ENCODE measurements around the gene FXYD1.
A peak's percentile ranks its signal among the peaks of the same experiment; 100 is the strongest.
"Not testable (repeated sequence)": the region's sequence is repeated elsewhere in the genome, so short reads cannot be mapped to it uniquely, and the experiment has no call there.

FXYD1 gene

DNA sequence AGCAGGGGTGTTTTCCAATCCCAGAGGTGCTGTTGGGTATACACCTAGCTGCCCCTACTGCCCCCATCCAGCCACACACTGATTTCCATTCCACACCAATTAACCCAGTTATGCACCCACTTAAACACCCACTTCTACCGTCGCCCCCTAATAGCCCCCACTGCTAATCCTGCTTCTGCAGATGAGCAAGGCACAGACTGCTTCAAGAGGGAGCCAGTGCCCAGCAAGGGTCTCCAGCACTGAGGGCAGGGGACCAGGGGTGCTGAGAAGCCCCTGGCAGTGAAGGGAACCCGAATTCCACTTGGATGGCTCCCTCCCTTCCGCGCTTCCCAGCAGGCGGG is 5.6 kb downstream of the FXYD1 start:
- peaks cover 22% of the 10 kb centered on the region for H3K4me1 ChIP-seq (ENCODE audit: control insufficient read depth, insufficient read depth, low read length)
- no peak overlapping the region for H3K4me3 ChIP-seq (ENCODE audit: low read length in 2 of 2)
- H3K9me3 ChIP-seq (ENCODE audit: control insufficient read depth in 2 of 2, low read length in 2 of 2) = no peaks in the 10 kb centered on the region
- H3K27ac ChIP-seq (ENCODE audit: low read length) = no peak overlapping the region
- peaks cover 37 to 48% of the 10 kb centered on the region in 2 donors for H3K27me3 ChIP-seq (ENCODE audit: control insufficient read depth in 1 of 2, insufficient read depth in 2 of 2, low read length in 2 of 2)
- no peak overlapping the region for H3K9ac ChIP-seq (ENCODE audit: low read length in 2 of 2)
- H3K36me3 ChIP-seq (ENCODE audit: control insufficient read depth in 2 of 2, insufficient read depth in 2 of 2, low read length in 2 of 2) = no peaks in the 10 kb centered on the region

DNA sequence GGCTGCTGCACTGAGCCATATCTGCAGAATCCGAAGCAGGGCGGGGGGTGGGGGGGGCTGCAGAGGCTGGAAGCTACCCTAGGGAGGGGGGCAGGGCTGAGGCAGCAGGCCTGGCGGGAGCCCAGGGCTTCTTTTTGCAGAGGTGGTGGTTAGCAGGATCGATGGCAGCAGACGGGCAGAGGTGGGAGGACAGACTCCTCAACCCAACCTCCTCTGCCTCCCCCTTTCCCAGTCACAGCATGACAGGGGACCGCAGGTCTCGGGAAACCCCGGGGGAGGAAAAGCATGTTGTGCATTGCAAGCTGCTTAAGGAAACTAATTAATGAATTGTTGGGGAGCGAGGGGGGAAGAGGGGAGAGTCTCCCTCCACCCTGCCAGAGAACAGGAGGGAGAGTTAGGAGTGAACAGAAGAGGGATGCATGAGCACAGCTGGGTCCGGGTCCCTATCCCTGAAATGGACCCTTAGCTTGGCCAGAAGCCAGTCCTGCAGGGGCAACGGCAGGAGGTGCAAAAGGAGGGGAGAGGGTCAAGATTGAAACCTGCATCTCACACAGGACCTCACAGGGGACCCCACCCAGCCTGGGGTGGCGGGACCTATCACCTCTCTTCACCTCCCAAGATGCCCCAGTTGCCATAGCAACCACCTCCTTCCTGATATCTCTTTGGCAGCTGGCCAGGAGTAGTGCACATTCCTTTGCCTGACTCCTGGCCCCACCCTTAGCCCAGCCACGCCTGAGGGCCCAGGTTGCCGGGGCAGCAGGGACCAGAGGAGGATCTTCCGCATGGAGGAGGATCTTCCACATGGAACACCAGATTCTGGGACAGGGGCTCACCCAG is 6.2 kb downstream of the FXYD1 start:
- Histone ChIP-seq H3K4me3 (ENCODE audit: low read length in 2 of 2) (no peak overlapping the region), H3K36me3 (ENCODE audit: control insufficient read depth in 2 of 2, insufficient read depth in 2 of 2, low read length in 2 of 2) (no peaks in the 10 kb centered on the region), H3K27ac (ENCODE audit: low read length) (no peak overlapping the region), H3K9ac (ENCODE audit: low read length in 2 of 2) (no peak overlapping the region), H3K27me3 (ENCODE audit: control insufficient read depth in 1 of 2, insufficient read depth in 2 of 2, low read length in 2 of 2) (peaks cover 31 to 42% of the 10 kb centered on the region in 2 donors), H3K4me1 (ENCODE audit: control insufficient read depth, insufficient read depth, low read length) (peaks cover 17% of the 10 kb centered on the region), H3K9me3 (ENCODE audit: control insufficient read depth in 2 of 2, low read length in 2 of 2) (no peaks in the 10 kb centered on the region)

DNA sequence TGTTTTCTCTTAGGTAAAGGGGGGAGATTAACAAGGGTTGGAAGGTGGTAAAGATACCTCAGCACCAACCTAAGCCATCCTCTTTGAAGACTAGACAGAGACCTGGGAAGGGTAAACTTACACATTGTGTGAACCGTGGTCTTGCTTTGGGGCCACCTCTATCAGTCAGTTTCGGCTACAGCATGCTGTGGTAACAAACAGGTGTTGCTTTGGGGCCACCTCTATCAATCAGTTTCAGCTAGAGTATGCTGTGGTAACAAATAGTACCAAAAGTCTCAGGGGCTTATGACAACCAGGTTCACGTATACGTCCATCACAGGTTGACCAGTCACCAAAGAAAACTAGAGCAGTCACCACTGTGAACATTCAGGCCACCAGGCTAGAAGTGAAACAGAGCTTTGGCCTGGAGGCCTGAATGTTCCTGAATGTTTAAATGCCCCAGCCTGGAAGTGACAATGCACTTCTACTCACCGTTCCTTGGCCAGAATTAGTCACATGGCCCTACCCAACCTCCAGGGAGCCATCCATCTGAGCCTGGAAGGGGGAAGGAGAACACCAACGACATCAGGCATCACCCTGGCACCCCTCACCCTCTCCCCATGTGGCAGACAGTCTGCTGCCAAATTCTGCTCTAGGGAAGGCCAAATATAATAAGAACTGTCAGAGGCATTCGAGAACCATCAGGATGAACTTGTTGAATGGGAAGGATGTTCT is 8.3 kb downstream of the FXYD1 start:
- Histone ChIP-seq H3K27me3 (ENCODE audit: control insufficient read depth in 1 of 2, insufficient read depth in 2 of 2, low read length in 2 of 2) (peaks cover 25 to 35% of the 10 kb centered on the region in 2 donors), H3K4me1 (ENCODE audit: control insufficient read depth, insufficient read depth, low read length) (peaks cover 6% of the 10 kb centered on the region), H3K27ac (ENCODE audit: low read length) (no peak overlapping the region), H3K9me3 (ENCODE audit: control insufficient read depth in 2 of 2, low read length in 2 of 2) (no peaks in the 10 kb centered on the region), H3K9ac (ENCODE audit: low read length in 2 of 2) (no peak overlapping the region), H3K36me3 (ENCODE audit: control insufficient read depth in 2 of 2, insufficient read depth in 2 of 2, low read length in 2 of 2) (no peaks in the 10 kb centered on the region), H3K4me3 (ENCODE audit: low read length in 2 of 2) (no peak overlapping the region)

DNA sequence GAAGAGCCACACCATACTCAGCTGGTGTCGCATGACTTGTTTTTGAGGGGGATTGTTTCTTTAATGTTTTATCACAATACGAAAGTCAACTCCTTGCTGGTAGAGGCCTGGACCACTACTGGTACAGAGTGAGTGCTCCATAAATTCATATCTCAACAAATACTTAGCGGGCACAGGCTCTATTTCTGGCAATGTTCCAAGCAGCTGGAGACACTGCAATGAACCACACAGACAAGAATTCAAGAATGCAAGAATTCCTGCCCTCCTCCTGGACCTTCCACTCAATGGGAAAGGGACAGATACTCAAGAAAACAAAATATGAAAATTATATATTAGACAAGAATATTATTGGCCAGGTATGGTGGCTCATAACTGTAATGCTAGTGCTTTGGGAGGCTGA is 10.8 kb downstream of the FXYD1 start:
- no peak overlapping the region for H3K27ac ChIP-seq (ENCODE audit: low read length)

DNA sequence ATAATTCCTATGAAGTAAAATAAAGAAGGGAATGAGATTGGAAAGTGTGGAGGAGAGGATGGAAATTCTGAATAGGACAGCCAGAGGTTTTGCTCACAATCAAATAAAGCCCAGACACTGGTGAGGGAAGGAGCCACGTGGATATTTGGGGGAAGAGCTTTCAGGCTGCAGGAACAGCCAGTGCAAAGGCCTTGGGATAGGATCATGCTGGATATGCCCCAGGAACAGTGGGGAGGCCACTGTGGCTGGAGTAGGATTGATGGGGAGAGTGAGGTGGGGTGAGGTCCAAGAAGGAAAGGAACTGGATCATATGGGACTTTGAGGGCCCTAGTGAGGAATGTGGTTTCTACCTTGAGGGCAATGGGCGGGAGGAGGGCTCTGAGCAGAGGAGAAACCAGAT is 11.8 kb downstream of the FXYD1 start:
- Histone ChIP-seq H3K4me1 (ENCODE audit: control insufficient read depth, insufficient read depth, low read length) (peaks cover 14% of the 10 kb centered on the region), H3K4me3 (ENCODE audit: low read length in 2 of 2) (no peak overlapping the region), H3K27ac (ENCODE audit: low read length) (no peak overlapping the region), H3K9me3 (ENCODE audit: control insufficient read depth in 2 of 2, low read length in 2 of 2) (no peaks in the 10 kb centered on the region), H3K27me3 (ENCODE audit: control insufficient read depth in 1 of 2, insufficient read depth in 2 of 2, low read length in 2 of 2) (peaks cover 29 to 32% of the 10 kb centered on the region in 2 donors), H3K36me3 (ENCODE audit: control insufficient read depth in 2 of 2, insufficient read depth in 2 of 2, low read length in 2 of 2) (no peaks in the 10 kb centered on the region), H3K9ac (ENCODE audit: low read length in 2 of 2) (no peak overlapping the region)

More for the DNA sequence above, 10.8 kb downstream of the FXYD1 start:
- Histone ChIP-seq H3K9ac (ENCODE audit: low read length in 2 of 2) (no peak overlapping the region), H3K9me3 (ENCODE audit: control insufficient read depth in 2 of 2, low read length in 2 of 2) (no peaks in the 10 kb centered on the region), H3K27me3 (ENCODE audit: control insufficient read depth in 1 of 2, insufficient read depth in 2 of 2, low read length in 2 of 2) (peaks cover 25 to 28% of the 10 kb centered on the region in 2 donors), H3K36me3 (ENCODE audit: control insufficient read depth in 2 of 2, insufficient read depth in 2 of 2, low read length in 2 of 2) (no peaks in the 10 kb centered on the region), H3K4me3 (ENCODE audit: low read length in 2 of 2) (no peak overlapping the region), H3K4me1 (ENCODE audit: control insufficient read depth, insufficient read depth, low read length) (peaks cover 8% of the 10 kb centered on the region)

DNA sequence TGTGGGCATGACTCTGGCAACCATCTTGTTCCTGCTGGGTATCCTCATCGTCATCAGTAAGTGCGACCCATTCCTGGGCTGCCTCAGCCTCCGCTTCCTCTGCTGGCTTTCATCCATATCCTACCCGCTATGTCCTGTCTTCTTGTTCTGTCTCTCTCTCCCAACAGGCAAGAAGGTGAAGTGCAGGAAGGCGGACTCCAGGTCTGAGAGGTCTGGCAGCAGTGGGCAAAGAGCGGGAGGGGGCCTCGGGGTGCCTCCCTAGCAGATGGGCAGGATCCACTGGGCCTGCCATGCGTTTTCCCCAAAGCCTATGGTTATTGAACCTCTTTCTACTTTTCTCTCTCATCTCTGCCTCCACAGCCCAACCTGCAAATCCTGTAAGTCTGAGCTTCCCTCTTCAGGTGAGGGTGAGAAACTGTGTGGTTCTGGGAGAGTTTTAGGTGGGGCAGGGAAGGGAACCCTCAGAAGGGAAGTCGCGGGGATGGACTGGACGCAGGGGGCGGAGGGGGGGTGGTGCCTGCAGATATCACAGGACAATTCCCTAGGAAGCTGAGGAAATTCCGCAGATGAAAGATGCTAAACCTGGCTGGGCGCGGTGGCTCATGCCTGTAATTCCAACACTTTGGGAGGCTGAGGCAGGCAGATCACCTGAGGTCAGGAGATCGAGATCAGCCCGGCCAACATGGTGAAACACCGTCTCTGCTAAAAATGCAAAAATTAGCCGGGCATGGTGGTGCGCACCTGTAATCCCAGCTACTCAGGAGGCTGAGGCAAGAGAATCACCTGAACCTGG is 12.8 kb downstream of the FXYD1 start:
- H3K27me3 ChIP-seq (ENCODE audit: control insufficient read depth in 1 of 2, insufficient read depth in 2 of 2, low read length in 2 of 2) = peaks cover 36 to 37% of the 10 kb centered on the region in 2 donors
- H3K9me3 ChIP-seq (ENCODE audit: control insufficient read depth in 2 of 2, low read length in 2 of 2) = no peaks in the 10 kb centered on the region
- no peak overlapping the region for H3K27ac ChIP-seq (ENCODE audit: low read length)
- H3K4me1 ChIP-seq (ENCODE audit: control insufficient read depth, insufficient read depth, low read length) = peaks cover 14% of the 10 kb centered on the region
- H3K4me3 ChIP-seq (ENCODE audit: low read length in 2 of 2) = no peak overlapping the region
- no peak overlapping the region for H3K9ac ChIP-seq (ENCODE audit: low read length in 2 of 2)
- no peaks in the 10 kb centered on the region for H3K36me3 ChIP-seq (ENCODE audit: control insufficient read depth in 2 of 2, insufficient read depth in 2 of 2, low read length in 2 of 2)

DNA sequence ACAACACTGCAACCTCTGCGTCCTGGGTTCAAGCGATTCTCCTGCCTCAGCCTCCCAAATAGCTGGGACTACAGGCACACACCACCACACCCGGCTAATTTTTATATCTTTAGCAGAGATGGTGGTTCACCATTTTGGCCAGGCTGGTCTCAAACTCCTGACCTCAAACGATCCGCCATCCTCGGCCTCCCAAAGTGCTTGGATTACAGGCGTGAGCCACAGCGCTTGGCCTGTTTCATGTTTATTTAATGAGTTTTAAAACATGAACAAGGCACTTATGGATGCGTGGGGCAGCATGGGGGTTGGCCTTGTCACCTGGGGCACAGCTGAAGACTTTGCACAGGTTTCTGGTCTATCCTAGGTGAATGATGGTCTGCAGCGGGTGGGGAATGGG is 14.5 kb downstream of the FXYD1 start:
- peaks cover 36 to 39% of the 10 kb centered on the region in 2 donors for H3K27me3 ChIP-seq (ENCODE audit: control insufficient read depth in 1 of 2, insufficient read depth in 2 of 2, low read length in 2 of 2)
- H3K9me3 ChIP-seq (ENCODE audit: control insufficient read depth in 2 of 2, low read length in 2 of 2); H3K4me3 ChIP-seq (ENCODE audit: low read length in 2 of 2); H3K9ac ChIP-seq (ENCODE audit: low read length in 2 of 2); H3K27ac ChIP-seq (ENCODE audit: low read length); H3K36me3 ChIP-seq (ENCODE audit: control insufficient read depth in 2 of 2, insufficient read depth in 2 of 2, low read length in 2 of 2): not testable (repeated sequence)
- peaks cover 14% of the 10 kb centered on the region for H3K4me1 ChIP-seq (ENCODE audit: control insufficient read depth, insufficient read depth, low read length)

DNA sequence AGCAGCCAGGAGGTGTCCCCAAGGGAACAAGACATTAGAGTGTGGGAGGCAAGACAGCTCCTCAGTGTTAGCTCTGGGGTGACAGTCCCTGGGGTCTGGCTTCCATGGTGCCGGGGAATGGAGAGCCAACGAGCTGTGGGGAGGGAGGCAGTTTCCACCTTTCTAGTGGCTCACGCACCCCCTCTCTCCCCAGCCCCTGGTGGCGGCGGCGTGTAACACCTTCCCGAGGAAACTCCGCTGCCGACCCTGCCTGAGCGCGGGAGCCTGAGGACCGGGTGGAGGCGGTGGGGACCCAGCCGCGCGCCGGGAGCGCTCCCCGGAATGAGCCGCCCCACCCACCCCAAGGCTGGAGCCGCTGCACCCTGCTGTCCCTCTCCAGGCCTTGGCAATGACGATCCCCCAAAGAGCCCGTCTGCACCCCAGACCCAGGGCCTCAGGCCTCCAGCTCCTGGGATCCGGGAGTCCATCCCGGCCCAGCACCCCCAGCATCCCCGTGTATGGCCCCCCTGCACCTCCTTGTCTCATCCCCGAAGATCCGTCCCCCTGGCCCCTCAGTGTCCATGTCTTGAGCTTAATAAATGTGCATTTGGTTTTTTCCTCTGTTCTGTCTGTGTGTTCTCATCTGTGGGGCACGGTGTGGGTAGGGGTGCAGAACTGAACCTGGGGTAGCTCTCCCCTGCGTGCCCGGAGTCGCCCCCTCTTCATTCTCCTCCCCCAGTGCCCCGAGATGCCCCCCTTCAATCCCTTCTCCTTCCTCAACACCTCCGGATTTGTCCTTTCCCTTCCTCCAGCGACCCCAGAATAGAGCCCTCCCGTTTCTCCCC is 15.3 kb downstream of the FXYD1 start:
- peaks cover 36 to 39% of the 10 kb centered on the region in 2 donors for H3K27me3 ChIP-seq (ENCODE audit: control insufficient read depth in 1 of 2, insufficient read depth in 2 of 2, low read length in 2 of 2)
- H3K36me3 ChIP-seq (ENCODE audit: control insufficient read depth in 2 of 2, insufficient read depth in 2 of 2, low read length in 2 of 2) = no peaks in the 10 kb centered on the region
- peak overlapping the region in 1 of 2 donors; percentile 22 for H3K9ac ChIP-seq (ENCODE audit: low read length in 2 of 2)
- H3K4me3 ChIP-seq (ENCODE audit: low read length in 2 of 2) = peak overlapping the region; percentile 27 to 69
- H3K4me1 ChIP-seq (ENCODE audit: control insufficient read depth, insufficient read depth, low read length) = peaks cover 14% of the 10 kb centered on the region
- H3K27ac ChIP-seq (ENCODE audit: low read length) = no peak overlapping the region
- H3K9me3 ChIP-seq (ENCODE audit: control insufficient read depth in 2 of 2, low read length in 2 of 2) = no peaks in the 10 kb centered on the region

DNA sequence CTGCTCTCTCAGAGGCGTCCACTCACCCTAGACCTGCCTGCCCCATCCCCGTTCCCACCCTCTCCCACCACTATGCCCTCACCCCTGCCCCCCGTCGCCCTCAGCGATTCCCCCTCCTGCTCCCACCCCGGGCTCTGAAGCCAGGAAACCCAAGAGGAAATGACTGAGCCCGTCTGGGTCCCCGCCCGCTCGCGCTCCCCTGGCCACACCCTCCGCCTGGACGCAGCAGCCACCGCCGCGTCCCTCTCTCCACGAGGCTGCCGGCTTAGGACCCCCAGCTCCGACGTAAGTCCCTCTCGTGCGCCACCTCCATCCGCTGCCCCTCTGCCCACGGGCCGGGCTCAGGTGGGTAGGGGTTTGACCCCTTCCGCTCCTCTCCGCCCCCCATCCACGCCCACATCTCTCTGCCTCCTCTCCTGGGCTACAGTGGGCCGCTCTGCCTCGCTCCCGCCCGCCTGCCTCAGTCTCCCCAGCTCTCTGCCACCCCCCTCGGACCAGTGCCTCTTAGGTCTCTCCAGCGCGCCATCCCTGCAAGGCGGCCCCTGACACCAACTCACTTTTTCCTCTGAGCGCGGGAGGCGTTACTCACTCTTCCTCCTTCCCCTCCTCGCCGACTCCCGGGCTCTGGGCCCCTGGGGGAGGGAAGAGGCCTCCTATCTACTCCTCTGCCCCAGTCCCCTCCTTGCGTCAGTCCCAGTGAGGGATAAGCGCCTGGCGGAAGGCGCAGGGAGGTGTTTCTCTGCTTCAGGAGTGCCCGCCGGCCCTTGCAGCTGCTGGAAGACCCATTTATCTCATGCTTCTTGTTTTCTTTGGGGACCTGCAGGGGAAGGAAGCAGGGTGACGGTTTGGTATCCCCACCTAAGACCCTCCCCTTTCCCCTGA is 16.1 kb downstream of the FXYD1 start, which contains the start of gene FXYD5:
TSS of gene FXYD5 (plus strand) at position 211 of the 882 bp plus-strand sequence. CDS start 816 bp downstream, outside the sequence.
- Histone ChIP-seq H3K4me1 (ENCODE audit: control insufficient read depth, insufficient read depth, low read length) (peaks cover 14% of the 10 kb centered on the region), H3K27ac (ENCODE audit: low read length) (no peak within 1 kb of the TSS), H3K27me3 (ENCODE audit: control insufficient read depth in 1 of 2, insufficient read depth in 2 of 2, low read length in 2 of 2) (peaks cover 36 to 39% of the 10 kb centered on the region in 2 donors), H3K9ac (ENCODE audit: low read length in 2 of 2) (peak within 1 kb of the TSS; percentile 13 to 55), H3K9me3 (ENCODE audit: control insufficient read depth in 2 of 2, low read length in 2 of 2) (no peaks in the 10 kb centered on the region), H3K4me3 (ENCODE audit: low read length in 2 of 2) (peak within 1 kb of the TSS; percentile 49 to 69), H3K36me3 (ENCODE audit: control insufficient read depth in 2 of 2, insufficient read depth in 2 of 2, low read length in 2 of 2) (no peaks in the 10 kb centered on the region)

Data from stomach smooth muscle (tissue), 2 donors.